Activated naive CD8-positive, alpha-beta T cell treated with anti-CD3 and anti-CD28 coated beads, Interleukin-2, amount 50 U/mL, for 24 hours (primary cell): Measurements from ENCODE around the gene B3GALT5.

Experiments used
- ATAC-seq: fragments of 150-1000 bp; cut with Tn5 transposase; one replicate; pipeline ENCODE4 v1.10.0; 2021
- DNase-seq: peaks from one replicate; pipeline ENCODE4 v3.0.0; 2021
- H3K27ac Mint-ChIP-seq: one replicate; pipeline ENCODE4 v1.8.0; 2021; ENCODE audit warnings: mild to moderate bottlenecking, mixed read lengths
- H3K27me3 Mint-ChIP-seq: one replicate; pipeline ENCODE4 v1.8.0; 2021; ENCODE audit warnings: mixed read lengths
- H3K36me3 Mint-ChIP-seq: one replicate; pipeline ENCODE4 v1.8.0; 2021; ENCODE audit warnings: low read depth, mixed read lengths
- H3K4me1 Mint-ChIP-seq: one replicate; pipeline ENCODE4 v1.8.0; 2021; ENCODE audit warnings: mixed read lengths
- H3K4me3 Mint-ChIP-seq: one replicate; pipeline ENCODE4 v1.8.0; 2021; ENCODE audit warnings: mild to moderate bottlenecking, moderate library complexity, mixed read lengths
- H3K9me3 Mint-ChIP-seq: one replicate; pipeline ENCODE4 v1.8.0; 2021; ENCODE audit warnings: mixed read lengths

The B3GALT5 gene

DNA sequence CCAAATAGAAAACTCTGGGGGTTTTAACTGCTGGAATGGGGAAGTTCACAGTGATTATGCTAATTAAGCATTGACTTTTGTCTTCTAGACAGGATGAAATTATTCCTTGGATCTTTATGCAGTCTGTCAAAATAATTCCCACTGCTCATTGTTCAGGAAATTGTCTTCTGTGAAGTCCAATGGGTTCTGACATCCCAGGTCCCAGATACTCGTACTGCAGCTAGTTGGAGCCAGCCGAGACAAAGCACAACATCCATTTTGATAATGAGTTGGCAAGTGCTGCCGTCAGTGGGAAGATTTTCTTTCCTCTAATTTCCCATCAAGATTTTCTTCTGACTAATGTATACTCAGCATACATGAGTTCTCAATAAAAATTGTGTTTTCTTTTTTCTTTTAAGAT lies 17.3 kb upstream of the B3GALT5 start:
- no peak for ATAC-seq
- no peaks in the 10 kb centered on the region for H3K36me3 Mint-ChIP-seq
- H3K27me3 Mint-ChIP-seq, result no peaks in the 10 kb centered on the region
- peaks cover 3% of the 10 kb centered on the region for H3K9me3 Mint-ChIP-seq
- no peak overlapping the region for H3K27ac Mint-ChIP-seq
- DNase-seq, result no peak
- H3K4me3 Mint-ChIP-seq, result no peak overlapping the region
- H3K4me1 Mint-ChIP-seq, result no peaks in the 10 kb centered on the region

GRCh38 chr21:39597595-39597994 lies 15.1 kb upstream of the B3GALT5 start:
- no peak for ATAC-seq
- Mint-ChIP-seq H3K27ac (no peak overlapping the region), H3K36me3 (no peaks in the 10 kb centered on the region), H3K9me3 (peaks cover 3% of the 10 kb centered on the region), H3K27me3 (peaks cover 2% of the 10 kb centered on the region), H3K4me3 (no peak overlapping the region), H3K4me1 (no peaks in the 10 kb centered on the region)
- DNase-seq, result no peak

DNA sequence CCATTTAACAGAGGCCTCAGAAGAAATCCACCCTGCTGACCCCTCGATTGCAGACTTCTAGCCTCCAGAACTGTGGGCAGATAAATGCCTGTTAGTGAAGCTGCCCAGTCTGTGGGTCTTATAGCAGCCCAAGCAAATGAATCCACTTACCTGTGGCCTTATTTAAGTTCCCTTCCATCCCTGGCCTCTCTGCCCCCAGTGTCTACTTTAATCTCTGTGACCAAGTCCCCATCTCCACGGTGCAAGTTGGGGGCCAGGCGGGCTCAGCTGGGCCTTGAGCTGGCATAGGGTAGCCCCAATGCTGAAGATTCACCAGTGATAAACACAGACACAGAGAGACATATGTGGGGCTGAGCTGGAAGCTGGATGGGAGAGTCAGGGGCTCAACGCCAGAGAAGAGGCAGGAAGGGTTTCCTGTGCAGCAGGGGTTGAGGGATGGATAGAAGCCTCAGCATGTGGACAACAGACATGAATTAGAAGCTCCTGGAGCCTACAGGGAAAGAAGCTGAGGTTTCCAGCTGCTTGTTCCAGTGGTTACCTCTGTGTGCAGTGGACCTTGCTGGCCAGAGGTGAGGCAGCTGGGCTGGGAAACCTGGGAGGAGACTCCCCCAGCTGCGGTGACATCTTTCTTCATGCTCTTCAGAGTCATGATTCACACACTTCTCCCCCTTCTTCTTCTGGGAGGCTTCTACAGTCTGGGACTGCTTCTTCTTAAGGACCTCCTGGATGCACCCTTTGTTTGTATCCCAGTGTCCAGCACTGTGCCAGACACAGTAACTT lies 13.4 kb upstream of the B3GALT5 start:
- Mint-ChIP-seq H3K4me3 (no peak overlapping the region), H3K36me3 (no peaks in the 10 kb centered on the region), H3K27ac (no peak overlapping the region), H3K27me3 (peaks cover 2% of the 10 kb centered on the region), H3K9me3 (peaks cover 3% of the 10 kb centered on the region), H3K4me1 (no peaks in the 10 kb centered on the region)
- ATAC-seq, result no peak
- DNase-seq, result no peak

DNA sequence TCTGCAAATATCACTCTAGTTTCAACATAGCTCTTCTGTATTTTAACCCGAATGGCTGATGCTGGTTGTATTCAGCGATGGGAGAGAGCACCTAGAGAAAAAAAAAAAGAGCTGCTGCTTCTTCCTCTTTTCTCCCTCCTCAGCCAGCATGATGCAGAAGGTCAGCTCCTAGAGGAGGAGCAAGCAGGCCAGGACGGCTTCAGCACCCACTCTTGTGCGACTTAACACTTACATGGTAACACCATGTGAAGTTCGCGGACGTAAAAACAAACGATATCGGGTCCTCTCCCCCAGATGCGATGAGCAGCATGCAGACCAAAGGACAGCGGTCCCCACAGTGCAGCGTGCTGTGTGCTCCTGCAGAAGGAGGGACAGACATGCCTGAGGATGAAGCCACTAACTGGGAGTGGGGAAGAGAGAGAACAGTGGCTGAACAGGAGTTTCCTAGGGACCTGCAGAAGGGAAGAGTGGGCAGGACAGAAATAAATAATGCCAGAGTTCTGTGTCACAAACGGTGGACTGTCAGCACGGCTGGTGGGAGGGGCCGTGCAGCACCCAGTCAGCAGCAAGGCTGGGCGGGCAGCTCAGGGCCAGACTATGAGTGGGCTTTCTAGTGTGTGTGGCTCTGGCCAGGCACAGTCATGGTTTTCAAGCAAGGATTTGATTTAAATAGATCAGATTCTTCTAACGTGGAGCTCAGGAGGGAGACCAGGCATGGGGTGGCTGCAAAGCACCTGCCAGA lies 11.4 kb upstream of the B3GALT5 start:
- H3K36me3 Mint-ChIP-seq, result no peaks in the 10 kb centered on the region
- ATAC-seq, result no peak
- H3K27ac Mint-ChIP-seq, result no peak overlapping the region
- peaks cover 2% of the 10 kb centered on the region for H3K27me3 Mint-ChIP-seq
- H3K4me3 Mint-ChIP-seq, result no peak overlapping the region
- DNase-seq, result no peak
- no peaks in the 10 kb centered on the region for H3K9me3 Mint-ChIP-seq
- no peaks in the 10 kb centered on the region for H3K4me1 Mint-ChIP-seq

GRCh38 chr21:39602076-39602689 lies 10.6 kb upstream of the B3GALT5 start:
- DNase-seq (no peak), ATAC-seq (no peak)
- no peak overlapping the region for H3K27ac Mint-ChIP-seq

GRCh38 chr21:39602793-39603192 lies 9.9 kb upstream of the B3GALT5 start:
- DNase-seq (no peak), ATAC-seq (no peak)
- Mint-ChIP-seq H3K4me1 (no peaks in the 10 kb centered on the region), H3K9me3 (no peaks in the 10 kb centered on the region), H3K27me3 (peaks cover 2% of the 10 kb centered on the region), H3K36me3 (no peaks in the 10 kb centered on the region), H3K4me3 (no peak overlapping the region), H3K27ac (no peak overlapping the region)

More at GRCh38 chr21:39602076-39602689, 10.6 kb upstream of the B3GALT5 start:
- no peaks in the 10 kb centered on the region for H3K9me3 Mint-ChIP-seq
- H3K36me3 Mint-ChIP-seq, result no peaks in the 10 kb centered on the region
- H3K4me3 Mint-ChIP-seq, result no peak overlapping the region
- H3K4me1 Mint-ChIP-seq, result no peaks in the 10 kb centered on the region
- H3K27me3 Mint-ChIP-seq, result peaks cover 2% of the 10 kb centered on the region

GRCh38 chr21:39604951-39605350 lies 7.8 kb upstream of the B3GALT5 start:
- no peaks in the 10 kb centered on the region for H3K9me3 Mint-ChIP-seq
- peaks cover 5% of the 10 kb centered on the region for H3K27me3 Mint-ChIP-seq
- no peak for DNase-seq
- no peak overlapping the region for H3K27ac Mint-ChIP-seq
- ATAC-seq, result no peak
- H3K4me3 Mint-ChIP-seq, result no peak overlapping the region
- H3K36me3 Mint-ChIP-seq, result no peaks in the 10 kb centered on the region
- H3K4me1 Mint-ChIP-seq, result no peaks in the 10 kb centered on the region

GRCh38 chr21:39610703-39611102 lies 2.0 kb upstream of the B3GALT5 start:
- ATAC-seq (peak; percentile 28), DNase-seq (no peak)
- Mint-ChIP-seq H3K4me1 (peaks cover 6% of the 10 kb centered on the region), H3K36me3 (no peaks in the 10 kb centered on the region), H3K27ac (no peak overlapping the region), H3K9me3 (no peaks in the 10 kb centered on the region), H3K27me3 (peaks cover 33% of the 10 kb centered on the region), H3K4me3 (no peak overlapping the region)

DNA sequence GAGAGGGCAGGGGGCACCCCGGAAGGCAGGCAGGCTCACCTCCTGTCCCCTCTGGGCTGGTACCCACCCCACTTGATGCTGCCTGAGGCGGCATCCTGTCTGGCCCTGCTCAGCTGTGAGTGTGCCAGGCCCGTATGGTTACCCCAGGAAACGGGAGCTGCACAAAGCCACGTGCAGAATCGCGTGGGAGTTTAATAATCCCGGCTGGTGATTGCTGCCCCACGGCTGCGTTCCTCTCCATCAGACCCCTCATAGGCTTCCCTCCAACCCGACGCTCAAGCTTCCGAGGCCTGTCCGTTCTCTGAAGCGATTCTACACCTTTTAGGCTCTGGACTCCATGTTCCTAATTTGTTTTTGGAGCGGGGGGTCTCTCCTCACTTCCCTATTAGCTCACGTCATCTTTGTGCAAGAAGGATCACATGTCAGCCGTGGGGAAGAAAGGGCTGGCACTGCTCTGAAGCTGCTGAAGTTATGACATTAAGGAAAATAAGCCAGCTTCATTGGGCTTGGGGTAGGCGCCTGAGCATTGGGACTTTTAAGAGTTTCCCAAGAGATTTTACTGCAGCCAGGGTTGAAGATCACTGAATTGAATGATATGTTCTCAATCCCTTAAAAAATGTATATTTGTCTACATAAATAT lies 1.1 kb upstream of the B3GALT5 start:
- peaks cover 39% of the 10 kb centered on the region for H3K27me3 Mint-ChIP-seq
- no peak for ATAC-seq
- no peak for DNase-seq

DNA sequence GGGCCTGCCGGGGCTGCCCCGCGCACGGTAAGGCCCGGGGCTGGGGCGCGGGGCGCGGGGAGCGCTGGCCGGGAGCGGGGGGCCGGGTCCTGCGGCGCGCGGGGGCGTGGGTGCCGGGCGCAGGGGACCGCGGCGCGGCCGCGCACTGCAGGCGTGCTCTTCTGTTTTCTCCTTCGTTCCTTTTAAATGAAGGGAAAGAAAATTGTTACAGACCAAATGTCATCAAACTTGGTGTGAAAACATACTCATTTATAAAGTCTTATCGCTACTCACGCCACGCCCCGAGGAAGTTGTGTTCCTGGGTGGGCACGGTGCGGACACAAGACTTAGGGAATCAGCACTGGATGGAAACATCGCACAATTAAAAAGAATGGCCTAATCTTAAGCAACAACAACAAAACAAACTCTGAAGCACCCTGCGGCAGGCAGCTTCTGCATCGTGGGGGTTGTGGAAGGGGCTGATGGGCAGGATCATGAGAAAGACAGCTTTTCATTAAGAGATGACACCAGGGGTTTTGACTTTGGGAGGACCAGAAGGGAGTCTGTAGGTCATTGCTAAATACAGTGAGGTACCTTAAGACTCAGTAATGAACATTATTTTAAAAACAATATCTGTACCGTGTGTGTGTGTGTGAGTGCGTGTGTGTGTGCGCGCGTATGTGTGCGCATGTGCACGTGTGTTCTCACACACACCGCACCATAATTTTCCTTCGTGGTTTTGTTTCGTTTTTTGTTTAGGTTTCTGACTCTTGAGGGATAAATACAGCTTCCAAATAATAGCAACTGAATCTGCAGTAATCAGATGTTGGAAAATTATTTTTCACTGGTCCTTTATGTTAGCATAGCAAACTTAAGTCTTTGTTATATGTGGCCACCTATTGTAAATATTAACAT lies 548 bp downstream of the B3GALT5 start:
- H3K27me3 Mint-ChIP-seq, result peaks cover 39% of the 10 kb centered on the region
- no peak overlapping the region for H3K4me3 Mint-ChIP-seq
- H3K27ac Mint-ChIP-seq, result no peak overlapping the region
- peaks cover 6% of the 10 kb centered on the region for H3K4me1 Mint-ChIP-seq
- no peaks in the 10 kb centered on the region for H3K36me3 Mint-ChIP-seq
- DNase-seq (no peak), ATAC-seq (no peak)
- H3K9me3 Mint-ChIP-seq, result peaks cover under 1% of the 10 kb centered on the region

More for the DNA sequence above, 1.1 kb upstream of the B3GALT5 start:
- Mint-ChIP-seq H3K4me1 (peaks cover 6% of the 10 kb centered on the region), H3K9me3 (no peaks in the 10 kb centered on the region), H3K4me3 (no peak overlapping the region), H3K36me3 (no peaks in the 10 kb centered on the region), H3K27ac (no peak overlapping the region)

- Mint-ChIP-seq H3K27ac (no peak overlapping the region), H3K36me3 (no peaks in the 10 kb centered on the region), H3K4me3 (no peak overlapping the region), H3K27me3 (peaks cover 38% of the 10 kb centered on the region), H3K4me1 (peaks cover 6% of the 10 kb centered on the region), H3K9me3 (peaks cover 4% of the 10 kb centered on the region)
- DNase-seq (no peak), ATAC-seq (no peak)
These were observed 3.6 kb downstream of the B3GALT5 start for GRCh38 chr21:39616211-39616772.

DNA sequence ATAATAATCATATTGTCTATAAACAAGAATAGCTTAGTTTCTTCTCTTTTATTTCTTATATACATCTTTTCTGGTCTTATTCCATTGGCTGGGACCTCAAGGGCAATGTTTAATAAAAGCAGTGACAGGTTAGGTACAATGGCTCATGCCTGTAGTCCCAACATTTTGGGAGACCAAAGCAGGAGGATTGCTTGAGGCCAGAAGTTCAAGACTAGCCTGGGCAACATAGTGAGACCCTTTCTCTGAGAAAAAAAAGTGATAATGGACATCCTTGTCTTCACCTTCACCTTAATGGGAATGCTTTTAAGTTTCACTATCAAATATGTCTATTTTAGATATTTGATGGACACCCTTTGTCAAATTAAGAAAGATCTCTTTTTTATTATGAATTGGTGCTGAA lies 8.1 kb downstream of the B3GALT5 start:
- Mint-ChIP-seq H3K4me3 (no peak overlapping the region), H3K27me3 (peaks cover 8% of the 10 kb centered on the region), H3K9me3 (peaks cover 16% of the 10 kb centered on the region), H3K27ac (no peak overlapping the region), H3K4me1 (no peaks in the 10 kb centered on the region), H3K36me3 (no peaks in the 10 kb centered on the region)
- no peak for ATAC-seq
- no peak for DNase-seq

DNA sequence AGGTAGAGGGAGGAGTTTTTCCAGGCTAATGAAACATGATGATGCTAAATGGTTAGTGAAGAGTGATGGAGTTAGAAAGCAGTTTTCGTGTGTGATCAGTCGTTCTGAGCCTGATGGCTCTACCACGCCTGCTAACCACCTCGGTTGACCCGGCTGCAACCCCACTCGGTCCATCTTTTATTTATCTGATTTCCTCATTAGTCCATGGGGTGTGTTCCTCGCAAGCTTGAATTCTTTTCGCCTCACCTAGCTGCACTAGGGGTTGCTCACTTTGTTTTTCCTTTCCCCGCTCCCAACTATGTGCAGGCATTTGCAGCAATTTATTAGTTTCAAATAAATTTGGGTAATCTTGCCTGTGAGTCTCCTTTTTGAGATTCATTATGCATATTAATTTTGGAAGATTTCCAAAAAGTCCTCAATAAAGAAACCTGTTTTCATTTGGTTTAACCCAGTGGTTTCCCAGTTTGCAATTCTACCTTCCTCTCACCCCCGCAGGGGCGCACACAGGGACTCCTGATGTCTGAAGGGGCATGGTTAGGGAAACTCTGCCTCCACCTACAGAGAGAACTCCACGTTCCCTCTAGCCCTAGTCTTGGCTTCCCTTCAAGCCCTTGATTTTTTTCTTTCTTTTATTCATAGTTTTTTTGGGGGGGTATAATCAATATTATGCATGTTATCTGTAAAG lies 12.6 kb downstream of the B3GALT5 start:
- Mint-ChIP-seq H3K27me3 (peaks cover 3% of the 10 kb centered on the region), H3K4me3 (no peak overlapping the region), H3K36me3 (no peaks in the 10 kb centered on the region), H3K4me1 (no peaks in the 10 kb centered on the region), H3K27ac (no peak overlapping the region), H3K9me3 (peaks cover 12% of the 10 kb centered on the region)
- DNase-seq (no peak), ATAC-seq (no peak)
